GM18520 (cell line): ENCODE results near the gene PRDM8.
"Not testable (repeated sequence)": the region's sequence is repeated elsewhere in the genome, so short reads cannot be mapped to it uniquely, and the experiment has no call there.

Experiments used
- ATAC-seq: cut with Tn5 transposase; IDR thresholded peaks from one replicate; pipeline ENCODE4 v1.9.1; 2021; ENCODE audit not compliant: unreplicated experiment

The PRDM8 gene

GRCh38 chr4:80196922-80197573 lies at the start of gene PRDM8:
Gene PRDM8 (plus strand): TSS chr4:80197503. CDS start chr4:80200081, 2,578 bp downstream.
- ATAC-seq: no peak

GRCh38 chr4:80150387-80151180 lies 46.7 kb upstream of the PRDM8 start:
- ATAC-seq: no peak

GRCh38 chr4:80151981-80152380 lies 45.3 kb upstream of the PRDM8 start:
- no peak for ATAC-seq

- ATAC-seq: no peak
These were observed 43.3 kb upstream of the PRDM8 start for GRCh38 chr4:80153874-80154544.

- no peak for ATAC-seq
These were observed 42.8 kb upstream of the PRDM8 start for GRCh38 chr4:80154545-80154933.

GRCh38 chr4:80155316-80155982 lies 41.9 kb upstream of the PRDM8 start:
- ATAC-seq: no peak

- no peak for ATAC-seq
These were observed 40.9 kb upstream of the PRDM8 start for GRCh38 chr4:80156410-80156809.

- ATAC-seq: no peak
These were observed 35.8 kb upstream of the PRDM8 start for GRCh38 chr4:80161413-80162058.

GRCh38 chr4:80162418-80162817 lies 34.9 kb upstream of the PRDM8 start:
- no peak for ATAC-seq

- no peak for ATAC-seq
These were observed 31.4 kb upstream of the PRDM8 start for GRCh38 chr4:80165855-80166254.

- no peak for ATAC-seq
These were observed 26.1 kb upstream of the PRDM8 start for GRCh38 chr4:80171251-80171650.

GRCh38 chr4:80171656-80172055 lies 25.6 kb upstream of the PRDM8 start:
- ATAC-seq: no peak

- no peak for ATAC-seq
These were observed 25.1 kb upstream of the PRDM8 start for GRCh38 chr4:80172203-80172602.

GRCh38 chr4:80173401-80173800 lies 23.9 kb upstream of the PRDM8 start:
- peak; percentile 89 for ATAC-seq

GRCh38 chr4:80173841-80174240 lies 23.5 kb upstream of the PRDM8 start:
- no peak for ATAC-seq

GRCh38 chr4:80177793-80178192 lies 19.5 kb upstream of the PRDM8 start:
- not testable (repeated sequence) for ATAC-seq

- ATAC-seq: no peak
These were observed 18.3 kb upstream of the PRDM8 start for GRCh38 chr4:80178964-80179363.

GRCh38 chr4:80179637-80180161 lies 17.6 kb upstream of the PRDM8 start:
- no peak for ATAC-seq

GRCh38 chr4:80180743-80181142 lies 16.6 kb upstream of the PRDM8 start:
- no peak for ATAC-seq

GRCh38 chr4:80182237-80182866 lies 15.0 kb upstream of the PRDM8 start:
- ATAC-seq: peak; percentile 39
